Left ventricle myocardium inferior (tissue), 1 donor: ENCODE data around the gene SERTAD1. TPM values are rescaled to one million over a fixed set of nuclear protein-coding genes. Genes with fewer than 3 reads are reported as not detected.
"Not testable (repeated sequence)": the region's sequence is repeated elsewhere in the genome, so short reads cannot be mapped to it uniquely, and the experiment has no call there.

ENCODE experiments used
- DNase-seq: peaks from one replicate; pipeline ENCODE4 v3.0.0-alpha.2; 2020
- H3K27ac ChIP-seq: fragments of 200-600 bp; replicated peaks from 2 replicates; pipeline ENCODE4 v1.8.0; 2021
- H3K27me3 ChIP-seq: fragments of 200-600 bp; 2 replicates; pipeline ENCODE4 v1.8.0; 2021; ENCODE audit warnings: low read depth
- H3K36me3 ChIP-seq: fragments of 200-600 bp; 2 replicates; pipeline ENCODE4 v1.8.0; 2021
- H3K4me1 ChIP-seq: fragments of 200-600 bp; 2 replicates; pipeline ENCODE4 v1.8.0; 2021
- H3K4me3 ChIP-seq: fragments of 200-600 bp; 2 replicates; pipeline ENCODE4 v1.8.0; 2021; ENCODE audit warnings: mild to moderate bottlenecking, moderate library complexity
- H3K9me3 ChIP-seq: fragments of 200-600 bp; replicated peaks from 2 replicates; pipeline ENCODE4 v1.8.0; 2021
- CTCF ChIP-seq: fragments of 200-600 bp; IDR thresholded peaks from 2 replicates; pipeline ENCODE4 v1.8.0; 2021; ENCODE audit warnings: antibody characterized with exemption, mild to moderate bottlenecking, borderline replicate concordance
- intact Hi-C: fragments of 100-400 bp; cut with micrococcal nuclease; formaldehyde crosslinking; loops from one replicate; pipeline ENCODE4 v1.11.0; 2022
- total RNA-seq: library from RNA; stranded (reverse); fragmentation: NEBNext Ultra II Directional; extraction: Animal tissue kit (Norgen Biotek cat#: 25700); gene quantifications from one replicate; pipeline ENCODE4 v1.2.1, GENCODE V29; 2021
- donor health status: DM: no; HTN: yes; CAD: no; lungs with severe emphysema.

SERTAD1 gene
- total RNA-seq, 1 donor from 2014 or later = 9.2 TPM

- DNase-seq = no peak
- Histone ChIP-seq H3K4me1 (peaks cover 12% of the 10 kb centered on the region), H3K36me3 (peaks cover 23% of the 10 kb centered on the region), H3K27me3 (no peaks in the 10 kb centered on the region), H3K9me3 (no peaks in the 10 kb centered on the region), H3K4me3 (no peak overlapping the region), H3K27ac (no peak overlapping the region)
- no peak for TF ChIP-seq CTCF
- intact Hi-C loops = no loop called here
These were observed 32.3 kb upstream of the SERTAD1 start for GRCh38 chr19:40457953-40458596.

- Histone ChIP-seq H3K27me3 (no peaks in the 10 kb centered on the region), H3K4me1 (peaks cover 12% of the 10 kb centered on the region), H3K36me3 (peaks cover 23% of the 10 kb centered on the region), H3K4me3 (no peak overlapping the region), H3K9me3 (no peaks in the 10 kb centered on the region), H3K27ac (no peak overlapping the region)
- intact Hi-C loops = no loop called here
- no peak for TF ChIP-seq CTCF
- no peak for DNase-seq
These were observed 31.3 kb upstream of the SERTAD1 start for GRCh38 chr19:40457048-40457447.

- peaks cover 37% of the 10 kb centered on the region for H3K36me3 ChIP-seq
- H3K27me3 ChIP-seq, H3K27ac ChIP-seq, H3K4me3 ChIP-seq, H3K9me3 ChIP-seq, H3K4me1 ChIP-seq, intact Hi-C loops, DNase-seq: not testable (repeated sequence)
These were observed 28.2 kb upstream of the SERTAD1 start for GRCh38 chr19:40453943-40454342.

GRCh38 chr19:40453151-40453735 is 27.5 kb upstream of the SERTAD1 start:
- Histone ChIP-seq H3K4me1 (no peaks in the 10 kb centered on the region), H3K9me3 (no peaks in the 10 kb centered on the region), H3K4me3 (no peak overlapping the region), H3K27ac (no peak overlapping the region), H3K27me3 (no peaks in the 10 kb centered on the region), H3K36me3 (peaks cover 44% of the 10 kb centered on the region)
- no peak for DNase-seq
- TF ChIP-seq CTCF = no peak
- intact Hi-C loops = no loop called here

GRCh38 chr19:40452016-40452415 is 26.2 kb upstream of the SERTAD1 start:
- no peak for TF ChIP-seq CTCF
- H3K4me3 ChIP-seq = no peak overlapping the region
- intact Hi-C loops = no loop called here
- no peaks in the 10 kb centered on the region for H3K27me3 ChIP-seq
- peaks cover 50% of the 10 kb centered on the region for H3K36me3 ChIP-seq
- no peak overlapping the region for H3K27ac ChIP-seq
- no peaks in the 10 kb centered on the region for H3K4me1 ChIP-seq
- no peaks in the 10 kb centered on the region for H3K9me3 ChIP-seq
- DNase-seq = no peak

- Histone ChIP-seq H3K27me3 (no peaks in the 10 kb centered on the region), H3K36me3 (peaks cover 47% of the 10 kb centered on the region), H3K4me3 (no peak overlapping the region), H3K4me1 (no peaks in the 10 kb centered on the region), H3K9me3 (no peaks in the 10 kb centered on the region), H3K27ac (no peak overlapping the region)
- intact Hi-C loops = no loop called here
- no peak for DNase-seq
- TF ChIP-seq CTCF = no peak
These were observed 24.9 kb upstream of the SERTAD1 start for GRCh38 chr19:40450664-40451063.
